NCI-H446 treated with DMSO at 0.1 percent for 48 hours (cell line): ENCODE data around the gene ZNF814.
"Not testable (repeated sequence)": the region's sequence is repeated elsewhere in the genome, so short reads cannot be mapped to it uniquely, and the experiment has no call there.

Experiments used
- DNase-seq: peaks from one replicate; lab custom pipeline; 2025; lab: John Stamatoyannopoulos, UW

ZNF814 gene

GRCh38 chr19:57816652-57817051 lies 72.2 kb downstream of the ZNF814 start:
- no peak for DNase-seq

GRCh38 chr19:57815247-57816075 lies 73.4 kb downstream of the ZNF814 start:
- no peak for DNase-seq

GRCh38 chr19:57814505-57815246 lies 74.2 kb downstream of the ZNF814 start, which contains the start of gene ZNF552:
Gene ZNF552 (minus strand): TSS chr19:57814913. CDS start chr19:57814743, 170 bp downstream.
- peak; percentile 90 for DNase-seq

GRCh38 chr19:57813919-57814504 lies 74.8 kb downstream of the ZNF814 start:
- no peak for DNase-seq

- DNase-seq = not testable (repeated sequence)
Measured at GRCh38 chr19:57812975-57813820, 75.6 kb downstream of the ZNF814 start.

- no peak for DNase-seq
Measured at GRCh38 chr19:57812226-57812625, 76.6 kb downstream of the ZNF814 start.

- DNase-seq = not testable (repeated sequence)
Measured at GRCh38 chr19:57810410-57811295, 78.2 kb downstream of the ZNF814 start.

GRCh38 chr19:57807541-57807940 lies 81.3 kb downstream of the ZNF814 start:
- no peak for DNase-seq

GRCh38 chr19:57803594-57804325 lies 85.1 kb downstream of the ZNF814 start:
- no peak for DNase-seq

- DNase-seq = no peak
Measured at GRCh38 chr19:57803265-57803593, 85.6 kb downstream of the ZNF814 start.

- no peak for DNase-seq
Measured at GRCh38 chr19:57802269-57802668, 86.6 kb downstream of the ZNF814 start.

- no peak for DNase-seq
Measured at GRCh38 chr19:57800696-57801095, 88.1 kb downstream of the ZNF814 start.
